Mucosa of descending colon (tissue), 3 donors: ENCODE results near the gene SLC8A2. TPM values are rescaled to one million over a fixed set of nuclear protein-coding genes. Genes with fewer than 3 reads are reported as not detected.

Experiments
- ATAC-seq: fragments of 200-7000 bp; cut with Tn5 transposase; one replicate; pipeline ENCODE4 v1.9.1; 2020; ENCODE audit warnings: mild to moderate bottlenecking, moderate library complexity
- DNase-seq, 3 donors: peaks; one replicate each; pipeline ENCODE4 v3.0.0-alpha.2; 2020
- H3K36me3 ChIP-seq: fragments of 200-600 bp; one replicate; pipeline ENCODE4 v1.8.0; 2021; ENCODE audit warnings: low read depth, mild to moderate bottlenecking
- H3K4me1 ChIP-seq: fragments of 200-600 bp; one replicate; pipeline ENCODE4 v1.8.0; 2021; ENCODE audit warnings: low read depth, mild to moderate bottlenecking
- H3K4me3 ChIP-seq: fragments of 200-600 bp; one replicate; pipeline ENCODE4 v1.8.0; 2021; ENCODE audit warnings: mild to moderate bottlenecking
- H3K9me3 ChIP-seq: fragments of 200-600 bp; one replicate; pipeline ENCODE4 v1.8.0; 2021; ENCODE audit warnings: mild to moderate bottlenecking
- CTCF ChIP-seq: fragments of 200-600 bp; IDR thresholded peaks from one replicate; pipeline ENCODE4 v1.8.0; 2022; ENCODE audit warnings: antibody characterized with exemption, mild to moderate bottlenecking
- intact Hi-C, 2 donors: fragments of 100-400 bp; cut with DNase I in 1 of 2; cut with micrococcal nuclease in 1 of 2; formaldehyde crosslinking; loops; one replicate each; pipeline versions ENCODE4 v1.11.0 to v1.11.1; 2022; cut with DNase I, micrococcal nuclease
- total RNA-seq, 3 donors: library from RNA; stranded (reverse); fragmentation: NEBNext Ultra II Directional in 2 of 3; extraction: Animal tissue kit (Norgen Biotek cat#: 25700) in 2 of 3; gene quantifications; one replicate each; pipeline versions ENCODE4 v1.2.1 to v1.2.4, GENCODE V29; 2021 to 2023
- donor health status: DM: no; HTN: no; CAD: no; lungs with moderate emphysema.
- donor health status: DM: no; HTN: no; CAD: no.
- donor health status: DM: no; HTN: yes; CAD: no.

Gene SLC8A2
- total RNA-seq, 3 donors from 2014 or later = 0.75 to 17.5 (median 2.1) TPM

GRCh38 chr19:47459477-47459876 lies 12.2 kb downstream of the SLC8A2 start:
- Histone ChIP-seq H3K4me1 (peaks cover 7% of the 10 kb centered on the region), H3K4me3 (no peak overlapping the region), H3K36me3 (no peaks in the 10 kb centered on the region), H3K9me3 (no peaks in the 10 kb centered on the region)
- intact Hi-C loops = no loop called here
- DNase-seq (no peak), ATAC-seq (no peak)
- no peak for TF ChIP-seq CTCF

GRCh38 chr19:47458672-47459071 lies 13.0 kb downstream of the SLC8A2 start:
- intact Hi-C loops = no loop called here
- Histone ChIP-seq H3K36me3 (no peaks in the 10 kb centered on the region), H3K4me3 (no peak overlapping the region), H3K9me3 (no peaks in the 10 kb centered on the region), H3K4me1 (peaks cover 7% of the 10 kb centered on the region)
- no peak for TF ChIP-seq CTCF
- no peak for DNase-seq
- ATAC-seq = no peak

GRCh38 chr19:47456721-47457474 lies 14.8 kb downstream of the SLC8A2 start:
- peaks cover 7% of the 10 kb centered on the region for H3K4me1 ChIP-seq
- DNase-seq (no peak), ATAC-seq (peak; percentile 34)
- no peaks in the 10 kb centered on the region for H3K9me3 ChIP-seq
- no peak for TF ChIP-seq CTCF
- no peaks in the 10 kb centered on the region for H3K36me3 ChIP-seq
- no peak overlapping the region for H3K4me3 ChIP-seq
- intact Hi-C loops = no loop called here

GRCh38 chr19:47450478-47450877 lies 21.2 kb downstream of the SLC8A2 start:
- peaks cover 9% of the 10 kb centered on the region for H3K4me1 ChIP-seq
- no peak for ATAC-seq
- no peak for TF ChIP-seq CTCF
- H3K36me3 ChIP-seq = no peaks in the 10 kb centered on the region
- intact Hi-C loops = no loop called here
- no peak overlapping the region for H3K4me3 ChIP-seq
- H3K9me3 ChIP-seq = no peaks in the 10 kb centered on the region
- no peak for DNase-seq

GRCh38 chr19:47448360-47448727 lies 23.3 kb downstream of the SLC8A2 start:
- no peaks in the 10 kb centered on the region for H3K36me3 ChIP-seq
- no peak overlapping the region for H3K4me3 ChIP-seq
- ATAC-seq (no peak), DNase-seq (no peak)
- no peak for TF ChIP-seq CTCF
- H3K4me1 ChIP-seq = peaks cover 9% of the 10 kb centered on the region
- no peaks in the 10 kb centered on the region for H3K9me3 ChIP-seq
- intact Hi-C loops = no loop called here
